ENCODE measurements around the gene ATP8B4.

- TF ChIP-seq POLR2A (IDR thresholded peaks at IDR 0.05; ENCODE audit: low read depth, low read length) (no peak), SPI1 (IDR thresholded peaks at IDR 0.05; ENCODE audit: low read depth, low read length) (no peak), POLR2AphosphoS5 (IDR thresholded peaks at IDR 0.05; ENCODE audit: low read depth, low read length) (no peak), TAF1 (IDR thresholded peaks at IDR 0.05; ENCODE audit: low read depth, low read length) (no peak), POU2F2 (IDR thresholded peaks at IDR 0.05; ENCODE audit: low read depth, low read length) (no peak)
Observed at GRCh38 chr15:49982584-49982983, 136.4 kb downstream of the ATP8B4 start.
